Keratinocyte (primary cell): Measurements from ENCODE around the gene EDC3. TPM values are rescaled to one million over a fixed set of nuclear protein-coding genes. Genes with fewer than 3 reads are reported as not detected.

Experiments used
- DNase-seq: peaks from one replicate; pipeline ENCODE4 v3.0.0-alpha.2; 2011; ENCODE audit warnings: low read depth, missing footprints, low spot score
- FAIRE-seq: peaks from 2 replicates; lab custom pipeline; 2011; peaks lifted over from hg19 to GRCh38; lab: Jason Lieb, UNC
- H2AFZ ChIP-seq: 2 replicates; pipeline ENCODE4 v1.6.0; 2012; ENCODE audit warnings: low read length, control low read depth, inconsistent platforms; ENCODE audit not compliant: control insufficient read depth
- H3K27ac ChIP-seq: 2 replicates; pipeline ENCODE4 v1.5.1; 2011; ENCODE audit warnings: low read length; ENCODE audit not compliant: control insufficient read depth, insufficient read depth
- H3K27me3 ChIP-seq: 3 replicates; pipeline ENCODE4 v1.6.0; 2011; ENCODE audit warnings: low read length; ENCODE audit not compliant: control insufficient read depth, insufficient read depth; ENCODE audit errors: extremely low read depth
- H3K36me3 ChIP-seq, 2 experiments: 2 replicates in 1 of 2; 3 replicates in 1 of 2; pipeline ENCODE4 v1.5.1; 2011; ENCODE audit warnings: low read length in 2 of 2, mild to moderate bottlenecking in 1 of 2; ENCODE audit not compliant: control insufficient read depth in 2 of 2, insufficient read depth in 2 of 2; ENCODE audit errors: extremely low read depth in 1 of 2
- H3K4me1 ChIP-seq: 3 replicates; pipeline ENCODE4 v1.5.1; 2011; ENCODE audit warnings: low read length; ENCODE audit not compliant: control insufficient read depth, insufficient read depth; ENCODE audit errors: extremely low read depth
- H3K4me2 ChIP-seq: 3 replicates; pipeline ENCODE4 v1.6.0; 2011; ENCODE audit warnings: low read depth, low read length; ENCODE audit not compliant: control insufficient read depth, insufficient read depth; ENCODE audit errors: extremely low read depth
- H3K4me3 ChIP-seq, 3 experiments: fragments of 200-600 bp in 1 of 3; sonication (generic) in 1 of 3; 2 replicates in 2 of 3; 3 replicates in 1 of 3; pipeline ENCODE4 v1.5.1; 2011 to 2016; ENCODE audit warnings: low read length in 3 of 3, mild to moderate bottlenecking in 3 of 3, control low read depth in 2 of 3, inconsistent platforms in 1 of 3, low read depth in 1 of 3, mixed read lengths in 1 of 3, mixed run types in 1 of 3, moderate library complexity in 1 of 3; ENCODE audit not compliant: control insufficient read depth in 2 of 3, insufficient read depth in 2 of 3; ENCODE audit errors: extremely low read depth in 1 of 3
- H3K79me2 ChIP-seq: 2 replicates; pipeline ENCODE4 v1.6.0; 2012; ENCODE audit warnings: low read length; ENCODE audit not compliant: control insufficient read depth, insufficient read depth
- H3K9ac ChIP-seq: 3 replicates; pipeline ENCODE4 v1.6.0; 2011; ENCODE audit warnings: low read length; ENCODE audit not compliant: control insufficient read depth, insufficient read depth; ENCODE audit errors: extremely low read depth
- H3K9me1 ChIP-seq: 3 replicates; pipeline ENCODE4 v1.6.0; 2011; ENCODE audit warnings: low read length; ENCODE audit not compliant: control insufficient read depth, insufficient read depth; ENCODE audit errors: extremely low read depth
- H3K9me3 ChIP-seq: 2 replicates; pipeline ENCODE4 v1.5.1; 2012; ENCODE audit warnings: low read depth, low read length; ENCODE audit not compliant: control insufficient read depth
- H4K20me1 ChIP-seq: 3 replicates; pipeline ENCODE4 v1.6.0; 2011; ENCODE audit warnings: low read length; ENCODE audit not compliant: control insufficient read depth, insufficient read depth; ENCODE audit errors: extremely low read depth
- CTCF ChIP-seq, 3 experiments: IDR thresholded peaks in 1 of 3; conservative IDR thresholded peaks in 1 of 3; optimal IDR thresholded peaks in 1 of 3; 2 replicates in 2 of 3; 3 replicates in 1 of 3; pipeline versions ENCODE3 to v1.5.1; 2011; ENCODE audit warnings: low read length in 3 of 3, mild to moderate bottlenecking in 3 of 3, moderate library complexity in 2 of 3, control low read depth in 1 of 3, inconsistent platforms in 1 of 3; ENCODE audit not compliant: insufficient read depth in 2 of 3; ENCODE audit errors: extremely low read depth in 1 of 3
- EZH2 ChIP-seq: IDR thresholded peaks from one replicate; pipeline ENCODE4 v1.6.1; 2012; ENCODE audit warnings: inconsistent platforms, mild to moderate bottlenecking, low read length, moderate library complexity
- dilution Hi-C: fragments of 300-500 bp; cut with MboI; formaldehyde crosslinking; loops from one replicate; pipeline ENCODE4 v1.7.0; 2020; ENCODE audit warnings: low sequenced_read_pairs; ENCODE audit not compliant: extremely low pct_ligation_motif_present
- polyA plus RNA-seq, 5 experiments: library from polyadenylated mRNA; depleted of rRNA in 3 of 5; stranded (reverse) in 3 of 5; stranded (forward) in 1 of 5; unstranded in 1 of 5; fragments of >200 nt; gene quantifications; 1 replicate in 1 of 5; 2 replicates in 3 of 5; 3 replicates in 1 of 5; pipeline versions ENCODE4 v1.2.1 to v1.2.3, GENCODE V29; 2011 to 2012; ENCODE audit warnings: missing spikeins in 2 of 5, low read depth in 1 of 5, low replicate concordance in 1 of 5

EDC3 gene
- polyA plus RNA-seq, 1 donor (not counting 4 experiments of a cell fraction or from before 2014, with no cell fraction given), result 33.6 TPM

- no peak for DNase-seq
- peak; percentile 5 for FAIRE-seq
- H3K36me3 ChIP-seq, result peaks cover 4 to 5% of the 10 kb centered on the region in 2 experiments
- H3K4me1 ChIP-seq, result peaks cover 12% of the 10 kb centered on the region
- dilution Hi-C loops, result no loop called here
- no peak overlapping the region for H3K9ac ChIP-seq
- H3K79me2 ChIP-seq, result peaks cover 3% of the 10 kb centered on the region
- peak overlapping the region; percentile 28 for H3K27ac ChIP-seq
- H4K20me1 ChIP-seq, result no peaks in the 10 kb centered on the region
- no peak overlapping the region for H3K4me2 ChIP-seq
- H2AFZ ChIP-seq, result no peak overlapping the region
- no peaks in the 10 kb centered on the region for H3K9me3 ChIP-seq
- TF ChIP-seq EZH2 (no peak), CTCF (optimal IDR thresholded peaks at IDR 0.05 in 1 of 3, IDR thresholded peaks at IDR 0.05 in 1 of 3, conservative IDR thresholded peaks at IDR 0.05 in 1 of 3; ENCODE audit: extremely low read depth in 1 of 3, insufficient read depth in 2 of 3, low read length in 3 of 3) (no peak)
- no peak overlapping the region for H3K4me3 ChIP-seq
- no peaks in the 10 kb centered on the region for H3K27me3 ChIP-seq
- no peaks in the 10 kb centered on the region for H3K9me1 ChIP-seq
Observed at GRCh38 chr15:74651242-74651741, 44.5 kb downstream of the EDC3 start.

DNA sequence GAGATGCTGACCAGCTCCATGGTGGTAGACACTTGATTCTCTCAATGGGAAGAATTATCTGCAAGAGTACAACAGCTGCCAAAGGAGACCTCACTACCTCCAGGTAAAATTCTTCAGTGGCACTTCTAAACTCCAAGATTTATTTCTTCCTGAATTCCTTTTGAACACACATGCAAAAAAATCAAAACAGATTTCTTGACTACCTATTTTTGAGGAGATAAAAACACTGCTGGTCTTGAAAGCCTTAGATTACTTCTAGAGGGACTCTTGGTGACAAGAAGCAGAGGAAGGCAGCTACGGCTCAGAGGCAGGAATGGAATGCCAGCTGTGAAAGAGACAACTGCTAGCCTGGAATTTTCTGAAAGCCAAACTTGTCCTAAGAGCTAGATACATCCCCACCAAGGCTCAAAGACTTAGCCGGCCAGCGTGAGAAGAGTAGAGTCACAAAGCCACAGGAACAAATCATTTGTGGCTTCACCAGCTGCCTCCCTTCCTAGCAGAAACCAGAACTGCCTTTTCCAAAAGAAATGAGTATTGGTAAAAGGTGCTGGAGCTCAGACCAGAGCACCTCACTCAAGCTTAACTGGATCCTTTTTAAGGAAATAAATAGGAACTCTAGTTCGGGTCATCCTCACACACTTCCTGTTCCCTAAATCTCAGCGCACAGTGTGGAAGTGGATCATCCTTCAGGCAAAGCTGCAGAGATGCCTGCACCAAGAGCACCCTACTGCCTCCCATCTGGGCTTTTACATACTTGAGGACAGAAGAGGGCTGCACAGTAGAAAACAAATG is 47.6 kb downstream of the EDC3 start:
- Histone ChIP-seq H3K4me3 (no peak overlapping the region), H2AFZ (no peak overlapping the region), H3K4me1 (peaks cover 9% of the 10 kb centered on the region), H3K9ac (no peak overlapping the region), H3K27me3 (no peaks in the 10 kb centered on the region), H3K79me2 (peaks cover 8% of the 10 kb centered on the region), H3K9me3 (no peaks in the 10 kb centered on the region), H4K20me1 (no peaks in the 10 kb centered on the region), H3K27ac (no peak overlapping the region), H3K36me3 (peaks cover 4 to 5% of the 10 kb centered on the region in 2 experiments), H3K9me1 (peaks cover 1% of the 10 kb centered on the region), H3K4me2 (no peak overlapping the region)
- FAIRE-seq (no peak), DNase-seq (no peak)
- dilution Hi-C loops, result loop anchor here (10.0 kb wide), 1 partner anchor 127 kb away; no protein-coding TSS in a partner anchor
- TF ChIP-seq EZH2, result no peak
- TF ChIP-seq CTCF (optimal IDR thresholded peaks at IDR 0.05 in 1 of 3, IDR thresholded peaks at IDR 0.05 in 1 of 3, conservative IDR thresholded peaks at IDR 0.05 in 1 of 3; ENCODE audit: extremely low read depth in 1 of 3, insufficient read depth in 2 of 3, low read length in 3 of 3), result no peak
